HepG2 (cell line): ENCODE results near the gene GSDMA. TPM values are rescaled to one million over a fixed set of nuclear protein-coding genes. Genes with fewer than 3 reads are reported as not detected.

Source experiments
- DMAP1 ChIP-seq: IDR thresholded peaks from 2 replicates; pipeline ENCODE4 v1.6.1; 2016
- MAFF ChIP-seq: IDR thresholded peaks from 2 replicates; pipeline ENCODE4 v1.6.1; 2011; ENCODE audit warnings: low read depth, low read length, improper control_type of control experiment
- MED1 ChIP-seq: sonication (generic); formaldehyde crosslinking; IDR thresholded peaks from 2 replicates; pipeline ENCODE4 v1.4.0; 2020; ENCODE audit warnings: missing genetic modification reagents
- TEAD3 ChIP-seq: optimal IDR thresholded peaks from 2 replicates; pipeline ENCODE3; 2016; ENCODE audit warnings: borderline replicate concordance
- YEATS4 ChIP-seq: sonication (generic); formaldehyde crosslinking; IDR thresholded peaks from 2 replicates; pipeline ENCODE4 v1.4.0; 2020; ENCODE audit warnings: missing genetic modification reagents, borderline replicate concordance
- ZBTB3 ChIP-seq: sonication (generic); formaldehyde crosslinking; IDR thresholded peaks from 2 replicates; pipeline ENCODE4 v1.4.0; 2020; ENCODE audit warnings: low read depth, mild to moderate bottlenecking, moderate library complexity, missing genetic modification reagents, borderline replicate concordance
- ZFP41 ChIP-seq: sonication (generic); formaldehyde crosslinking; IDR thresholded peaks from 2 replicates; pipeline ENCODE4 v1.4.0; 2020; ENCODE audit warnings: mild to moderate bottlenecking, missing genetic modification reagents, borderline replicate concordance
- ZNF124 ChIP-seq: sonication (generic); formaldehyde crosslinking; IDR thresholded peaks from 2 replicates; pipeline ENCODE4 v1.4.0; 2020; ENCODE audit warnings: missing genetic modification reagents
- ZNF234 ChIP-seq: sonication (generic); formaldehyde crosslinking; conservative IDR thresholded peaks from 2 replicates; pipeline ENCODE4 v1.5.1; 2020; ENCODE audit warnings: mild to moderate bottlenecking, missing genetic modification reagents
- ZNF256 ChIP-seq: sonication (generic); formaldehyde crosslinking; conservative IDR thresholded peaks from 2 replicates; pipeline ENCODE4 v1.4.0; 2020; ENCODE audit warnings: missing genetic modification reagents
- ZNF3 ChIP-seq: IDR thresholded peaks from 2 replicates; pipeline ENCODE4 v1.7.0; 2017; ENCODE audit warnings: inconsistent platforms
- ZNF33B ChIP-seq: sonication (generic); formaldehyde crosslinking; IDR thresholded peaks from 2 replicates; pipeline ENCODE4 v1.5.1; 2020; ENCODE audit warnings: mild to moderate bottlenecking, missing genetic modification reagents
- ZNF468 ChIP-seq: sonication (generic); formaldehyde crosslinking; IDR thresholded peaks from 2 replicates; pipeline ENCODE4 v1.8.0; 2022; ENCODE audit warnings: mild to moderate bottlenecking, moderate library complexity, missing genetic modification reagents
- ZNF660 ChIP-seq: sonication (generic); formaldehyde crosslinking; IDR thresholded peaks from 2 replicates; pipeline ENCODE4 v1.5.1; 2020; ENCODE audit warnings: mild to moderate bottlenecking, low read depth, missing genetic modification reagents, borderline replicate concordance
- ZNF713 ChIP-seq: sonication (generic); formaldehyde crosslinking; IDR thresholded peaks from 2 replicates; pipeline ENCODE4 v1.4.0; 2020; ENCODE audit warnings: mild to moderate bottlenecking, missing genetic modification reagents
- ZNF782 ChIP-seq: sonication (generic); formaldehyde crosslinking; IDR thresholded peaks from 2 replicates; pipeline ENCODE4 v1.4.0; 2020; ENCODE audit warnings: missing genetic modification reagents, mild to moderate bottlenecking, borderline replicate concordance
- polyA plus RNA-seq, 8 experiments: library from polyadenylated mRNA; depleted of rRNA in 3 of 8; stranded (reverse) in 7 of 8; unstranded in 1 of 8; fragments of >200 nt; fragmentation: Illumina TruSeq in 4 of 8; extraction: Trizol in 4 of 8; gene quantifications; 2 replicates each; pipeline versions ENCODE4 v1.2.1 to v1.2.3, GENCODE V29; 2011 to 2016; ENCODE audit warnings: low read depth in 4 of 8, missing spikeins in 1 of 8, mixed read lengths in 1 of 8; ENCODE audit not compliant: insufficient read depth in 1 of 8
- total RNA-seq, 5 experiments: library from RNA; depleted of rRNA; stranded (reverse); fragments of >200 nt; fragmentation: Illumina TruSeq; extraction: Trizol; gene quantifications; 2 replicates each; pipeline ENCODE4 v1.2.3, GENCODE V29; 2016; ENCODE audit warnings: low read depth in 1 of 5
- TF ChIP-seq, protein P1 (sequence below): sonication (generic); formaldehyde crosslinking; IDR thresholded peaks from 2 replicates; pipeline ENCODE4 v1.9.0; 2021; ENCODE audit warnings: missing genetic modification reagents, borderline replicate concordance
- TF ChIP-seq, protein P2 (sequence below): sonication (generic); formaldehyde crosslinking; IDR thresholded peaks from 2 replicates; pipeline ENCODE4 v1.5.1; 2020; ENCODE audit warnings: mild to moderate bottlenecking, missing genetic modification reagents
- TF ChIP-seq, protein P3 (sequence below): IDR thresholded peaks from 2 replicates; pipeline ENCODE4 v1.6.1; 2016; ENCODE audit warnings: control low read depth
- TF ChIP-seq, protein P4 (sequence below): sonication (generic); formaldehyde crosslinking; conservative IDR thresholded peaks from 2 replicates; pipeline ENCODE4 v1.4.0; 2020; ENCODE audit warnings: missing genetic modification reagents

GSDMA gene
- total and polyA plus RNA-seq, 2 of the 13 experiments (the other 11 are each of a cell fraction or from before 2014, with no cell fraction given): not detected

DNA sequence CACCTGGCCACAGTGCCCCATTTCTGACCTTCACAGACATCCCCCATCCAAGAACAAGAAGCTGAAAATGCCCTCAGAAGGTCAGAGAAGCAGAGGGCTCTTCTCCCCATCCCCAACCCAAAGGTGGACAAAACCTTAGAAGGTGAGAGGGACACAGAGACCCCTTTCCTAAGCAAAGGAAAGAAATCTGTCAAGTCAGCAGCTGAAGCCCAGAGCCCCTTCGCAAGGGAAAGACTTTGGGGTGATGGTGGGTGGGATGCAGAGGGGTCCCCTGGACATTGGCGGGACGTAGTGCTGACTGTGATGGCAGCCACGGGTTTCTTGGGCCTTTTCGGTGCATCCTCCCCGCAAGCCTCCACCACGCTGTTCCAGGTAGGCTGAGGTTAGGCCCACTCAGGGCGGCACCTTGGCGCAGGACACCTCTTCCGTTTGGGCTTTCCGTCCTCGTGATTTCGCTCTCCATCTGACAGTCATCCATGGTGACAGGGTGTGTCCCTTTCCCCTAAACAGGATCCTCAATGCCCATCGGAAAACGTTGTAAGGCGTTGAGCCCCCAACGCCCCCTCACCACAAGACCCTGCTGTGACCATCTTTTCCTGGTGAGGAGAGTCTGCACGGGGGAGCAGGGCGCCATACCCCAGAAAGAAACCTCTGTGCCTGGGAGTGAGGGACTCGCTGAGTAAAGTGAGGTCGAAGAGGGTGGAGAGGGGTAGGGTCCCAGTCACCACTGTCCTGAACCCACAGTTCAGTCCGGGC, 10.7 kb upstream of the GSDMA start (continued):
- TF ChIP-seq, protein P1, sequence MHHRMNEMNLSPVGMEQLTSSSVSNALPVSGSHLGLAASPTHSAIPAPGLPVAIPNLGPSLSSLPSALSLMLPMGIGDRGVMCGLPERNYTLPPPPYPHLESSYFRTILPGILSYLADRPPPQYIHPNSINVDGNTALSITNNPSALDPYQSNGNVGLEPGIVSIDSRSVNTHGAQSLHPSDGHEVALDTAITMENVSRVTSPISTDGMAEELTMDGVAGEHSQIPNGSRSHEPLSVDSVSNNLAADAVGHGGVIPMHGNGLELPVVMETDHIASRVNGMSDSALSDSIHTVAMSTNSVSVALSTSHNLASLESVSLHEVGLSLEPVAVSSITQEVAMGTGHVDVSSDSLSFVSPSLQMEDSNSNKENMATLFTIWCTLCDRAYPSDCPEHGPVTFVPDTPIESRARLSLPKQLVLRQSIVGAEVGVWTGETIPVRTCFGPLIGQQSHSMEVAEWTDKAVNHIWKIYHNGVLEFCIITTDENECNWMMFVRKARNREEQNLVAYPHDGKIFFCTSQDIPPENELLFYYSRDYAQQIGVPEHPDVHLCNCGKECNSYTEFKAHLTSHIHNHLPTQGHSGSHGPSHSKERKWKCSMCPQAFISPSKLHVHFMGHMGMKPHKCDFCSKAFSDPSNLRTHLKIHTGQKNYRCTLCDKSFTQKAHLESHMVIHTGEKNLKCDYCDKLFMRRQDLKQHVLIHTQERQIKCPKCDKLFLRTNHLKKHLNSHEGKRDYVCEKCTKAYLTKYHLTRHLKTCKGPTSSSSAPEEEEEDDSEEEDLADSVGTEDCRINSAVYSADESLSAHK (CRISPR knock-in tag): no peak
- no peak for TF ChIP-seq DMAP1 (CRISPR knock-in tag)
- no peak for TF ChIP-seq ZNF3 (CRISPR knock-in tag)
- TF ChIP-seq ZNF660 (CRISPR knock-in tag): no peak
- TF ChIP-seq ZFP41 (CRISPR knock-in tag): 0 out of 2 replicates have a peak, but pooled peaks have one; percentile 60
- TF ChIP-seq ZNF713 (CRISPR knock-in tag): no peak
- TF ChIP-seq YEATS4 (CRISPR knock-in tag): 0 out of 2 replicates have a peak, but pooled peaks have one; percentile 23
- TF ChIP-seq, protein P2, sequence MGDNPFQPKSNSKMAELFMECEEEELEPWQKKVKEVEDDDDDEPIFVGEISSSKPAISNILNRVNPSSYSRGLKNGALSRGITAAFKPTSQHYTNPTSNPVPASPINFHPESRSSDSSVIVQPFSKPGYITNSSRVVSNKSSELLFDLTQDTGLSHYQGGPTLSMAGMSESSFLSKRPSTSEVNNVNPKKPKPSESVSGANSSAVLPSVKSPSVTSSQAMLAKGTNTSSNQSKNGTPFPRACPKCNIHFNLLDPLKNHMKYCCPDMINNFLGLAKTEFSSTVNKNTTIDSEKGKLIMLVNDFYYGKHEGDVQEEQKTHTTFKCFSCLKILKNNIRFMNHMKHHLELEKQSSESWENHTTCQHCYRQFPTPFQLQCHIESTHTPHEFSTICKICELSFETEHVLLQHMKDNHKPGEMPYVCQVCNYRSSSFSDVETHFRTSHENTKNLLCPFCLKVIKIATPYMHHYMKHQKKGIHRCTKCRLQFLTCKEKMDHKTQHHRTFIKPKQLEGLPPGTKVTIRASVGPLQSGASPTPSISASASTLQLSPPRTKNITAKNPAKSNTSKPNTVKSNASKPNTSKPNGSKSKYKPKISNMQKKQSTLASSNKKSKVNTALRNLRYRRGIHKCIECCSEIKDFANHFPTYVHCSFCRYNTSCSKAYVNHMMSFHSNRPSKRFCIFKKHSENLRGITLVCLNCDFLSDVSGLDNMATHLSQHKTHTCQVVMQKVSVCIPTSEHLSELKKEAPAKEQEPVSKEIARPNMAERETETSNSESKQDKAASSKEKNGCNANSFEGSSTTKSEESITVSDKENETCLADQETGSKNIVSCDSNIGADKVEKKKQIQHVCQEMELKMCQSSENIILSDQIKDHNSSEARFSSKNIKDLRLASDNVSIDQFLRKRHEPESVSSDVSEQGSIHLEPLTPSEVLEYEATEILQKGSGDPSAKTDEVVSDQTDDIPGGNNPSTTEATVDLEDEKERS (CRISPR knock-in tag): 0 out of 2 replicates have a peak, but pooled peaks have one; percentile 1
- TF ChIP-seq ZNF33B (CRISPR knock-in tag): no peak
- TF ChIP-seq ZNF782: no peak
- no peak for TF ChIP-seq ZBTB3 (CRISPR knock-in tag)
- 0 out of 2 replicates have a peak, but pooled peaks have one; percentile 26 for TF ChIP-seq MED1 (CRISPR knock-in tag)
- TF ChIP-seq ZNF234 (CRISPR knock-in tag): no peak
- TF ChIP-seq ZNF468 (CRISPR knock-in tag): no peak
- TF ChIP-seq, protein P3, sequence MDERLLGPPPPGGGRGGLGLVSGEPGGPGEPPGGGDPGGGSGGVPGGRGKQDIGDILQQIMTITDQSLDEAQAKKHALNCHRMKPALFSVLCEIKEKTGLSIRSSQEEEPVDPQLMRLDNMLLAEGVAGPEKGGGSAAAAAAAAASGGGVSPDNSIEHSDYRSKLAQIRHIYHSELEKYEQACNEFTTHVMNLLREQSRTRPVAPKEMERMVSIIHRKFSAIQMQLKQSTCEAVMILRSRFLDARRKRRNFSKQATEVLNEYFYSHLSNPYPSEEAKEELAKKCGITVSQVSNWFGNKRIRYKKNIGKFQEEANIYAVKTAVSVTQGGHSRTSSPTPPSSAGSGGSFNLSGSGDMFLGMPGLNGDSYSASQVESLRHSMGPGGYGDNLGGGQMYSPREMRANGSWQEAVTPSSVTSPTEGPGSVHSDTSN: no peak
- TF ChIP-seq, protein P4, sequence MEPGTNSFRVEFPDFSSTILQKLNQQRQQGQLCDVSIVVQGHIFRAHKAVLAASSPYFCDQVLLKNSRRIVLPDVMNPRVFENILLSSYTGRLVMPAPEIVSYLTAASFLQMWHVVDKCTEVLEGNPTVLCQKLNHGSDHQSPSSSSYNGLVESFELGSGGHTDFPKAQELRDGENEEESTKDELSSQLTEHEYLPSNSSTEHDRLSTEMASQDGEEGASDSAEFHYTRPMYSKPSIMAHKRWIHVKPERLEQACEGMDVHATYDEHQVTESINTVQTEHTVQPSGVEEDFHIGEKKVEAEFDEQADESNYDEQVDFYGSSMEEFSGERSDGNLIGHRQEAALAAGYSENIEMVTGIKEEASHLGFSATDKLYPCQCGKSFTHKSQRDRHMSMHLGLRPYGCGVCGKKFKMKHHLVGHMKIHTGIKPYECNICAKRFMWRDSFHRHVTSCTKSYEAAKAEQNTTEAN (CRISPR knock-in tag): no peak
- TF ChIP-seq TEAD3 (CRISPR knock-in tag): no peak
- peak; percentile 88 for TF ChIP-seq MAFF
- no peak for TF ChIP-seq ZNF124 (CRISPR knock-in tag)
- TF ChIP-seq ZNF256 (CRISPR knock-in tag): no peak
